ENCODE measurements around the gene KRT81. TPM values are rescaled to one million over a fixed set of nuclear protein-coding genes. Genes with fewer than 3 reads are reported as not detected.
"Not testable (repeated sequence)": the region's sequence is repeated elsewhere in the genome, so short reads cannot be mapped to it uniquely, and the experiment has no call there.

The KRT81 gene
- total RNA-seq, 2 donors from 2014 or later, result not detected

- Mint-ChIP-seq H3K36me3 (ENCODE audit: low read depth) (no peaks in the 10 kb centered on the region), H3K27ac (no peak overlapping the region), H3K9me3 (no peaks in the 10 kb centered on the region), H3K4me3 (no peak overlapping the region), H3K27me3 (peaks cover 19% of the 10 kb centered on the region), H3K4me1 (no peaks in the 10 kb centered on the region)
- ATAC-seq (replicated peaks), result no peak
Measured at GRCh38 chr12:52294803-52295202, 3.5 kb upstream of the KRT81 start.

GRCh38 chr12:52293926-52294325 lies 2.6 kb upstream of the KRT81 start:
- H3K4me1 Mint-ChIP-seq, result no peaks in the 10 kb centered on the region
- H3K4me3 Mint-ChIP-seq, result no peak overlapping the region
- ATAC-seq (replicated peaks), result no peak
- H3K27ac Mint-ChIP-seq, result no peak overlapping the region
- H3K27me3 Mint-ChIP-seq, result peaks cover 19% of the 10 kb centered on the region
- no peaks in the 10 kb centered on the region for H3K9me3 Mint-ChIP-seq
- no peaks in the 10 kb centered on the region for H3K36me3 Mint-ChIP-seq (ENCODE audit: low read depth)

GRCh38 chr12:52290483-52291134 lies 725 bp downstream of the KRT81 start:
- not testable (repeated sequence) for H3K4me3 Mint-ChIP-seq; ATAC-seq (replicated peaks); H3K9me3 Mint-ChIP-seq; H3K36me3 Mint-ChIP-seq (ENCODE audit: low read depth); H3K4me1 Mint-ChIP-seq; H3K27ac Mint-ChIP-seq
- H3K27me3 Mint-ChIP-seq, result peaks cover 13% of the 10 kb centered on the region

- not testable (repeated sequence) for H3K36me3 Mint-ChIP-seq (ENCODE audit: low read depth); H3K27me3 Mint-ChIP-seq; H3K27ac Mint-ChIP-seq; H3K4me1 Mint-ChIP-seq; H3K4me3 Mint-ChIP-seq; H3K9me3 Mint-ChIP-seq
- peak; percentile 62 for ATAC-seq (replicated peaks)
Measured at GRCh38 chr12:52287816-52288805, 3.2 kb downstream of the KRT81 start.

GRCh38 chr12:52286857-52287785 lies 4.2 kb downstream of the KRT81 start:
- H3K36me3 Mint-ChIP-seq (ENCODE audit: low read depth); H3K27ac Mint-ChIP-seq; H3K9me3 Mint-ChIP-seq; H3K4me3 Mint-ChIP-seq; ATAC-seq (replicated peaks); H3K4me1 Mint-ChIP-seq: not testable (repeated sequence)
- H3K27me3 Mint-ChIP-seq, result peaks cover 10% of the 10 kb centered on the region

GRCh38 chr12:52285851-52286530 lies 5.3 kb downstream of the KRT81 start:
- H3K27ac Mint-ChIP-seq, result no peak overlapping the region
- no peak for ATAC-seq (replicated peaks)
- no peaks in the 10 kb centered on the region for H3K4me1 Mint-ChIP-seq
- no peaks in the 10 kb centered on the region for H3K36me3 Mint-ChIP-seq (ENCODE audit: low read depth)
- H3K4me3 Mint-ChIP-seq, result no peak overlapping the region
- no peaks in the 10 kb centered on the region for H3K9me3 Mint-ChIP-seq
- peaks cover 6% of the 10 kb centered on the region for H3K27me3 Mint-ChIP-seq

- Mint-ChIP-seq H3K4me3 (no peak overlapping the region), H3K36me3 (ENCODE audit: low read depth) (no peaks in the 10 kb centered on the region), H3K4me1 (no peaks in the 10 kb centered on the region), H3K9me3 (no peaks in the 10 kb centered on the region), H3K27ac (no peak overlapping the region), H3K27me3 (peaks cover 6% of the 10 kb centered on the region)
- no peak for ATAC-seq (replicated peaks)
Measured at GRCh38 chr12:52285172-52285745, 6.1 kb downstream of the KRT81 start.

GRCh38 chr12:52284562-52285171 lies 6.7 kb downstream of the KRT81 start:
- Mint-ChIP-seq H3K4me1 (no peaks in the 10 kb centered on the region), H3K36me3 (ENCODE audit: low read depth) (no peaks in the 10 kb centered on the region), H3K27ac (no peak overlapping the region), H3K27me3 (peaks cover 12% of the 10 kb centered on the region), H3K9me3 (no peaks in the 10 kb centered on the region), H3K4me3 (no peak overlapping the region)
- no peak for ATAC-seq (replicated peaks)

GRCh38 chr12:52280796-52281560 lies 10.4 kb downstream of the KRT81 start:
- Mint-ChIP-seq H3K36me3 (ENCODE audit: low read depth) (no peaks in the 10 kb centered on the region), H3K9me3 (no peaks in the 10 kb centered on the region), H3K27me3 (peaks cover 18% of the 10 kb centered on the region), H3K4me3 (no peak overlapping the region), H3K4me1 (no peaks in the 10 kb centered on the region), H3K27ac (no peak overlapping the region)
- ATAC-seq (replicated peaks), result no peak

- H3K4me3 Mint-ChIP-seq, result no peak overlapping the region
- H3K4me1 Mint-ChIP-seq, result no peaks in the 10 kb centered on the region
- peaks cover 15% of the 10 kb centered on the region for H3K27me3 Mint-ChIP-seq
- no peak overlapping the region for H3K27ac Mint-ChIP-seq
- ATAC-seq (replicated peaks), result no peak
- H3K36me3 Mint-ChIP-seq (ENCODE audit: low read depth), result no peaks in the 10 kb centered on the region
- H3K9me3 Mint-ChIP-seq, result no peaks in the 10 kb centered on the region
Measured at GRCh38 chr12:52280319-52280795, 11.0 kb downstream of the KRT81 start.

- no peak for ATAC-seq (replicated peaks)
Measured at GRCh38 chr12:52279422-52280318, 11.7 kb downstream of the KRT81 start.

More at GRCh38 chr12:52279422-52280318, 11.7 kb downstream of the KRT81 start:
- no peaks in the 10 kb centered on the region for H3K36me3 Mint-ChIP-seq (ENCODE audit: low read depth)
- no peak overlapping the region for H3K27ac Mint-ChIP-seq
- H3K27me3 Mint-ChIP-seq, result peaks cover 19% of the 10 kb centered on the region
- H3K9me3 Mint-ChIP-seq, result no peaks in the 10 kb centered on the region
- no peak overlapping the region for H3K4me3 Mint-ChIP-seq
- no peaks in the 10 kb centered on the region for H3K4me1 Mint-ChIP-seq
